ENCODE results near the gene TLE4.

TLE4 gene

GRCh38 chr9:79579624-79580023 lies 7.9 kb downstream of the TLE4 start:
- Mint-ChIP-seq H3K4me1 (ENCODE audit: low read depth) (peaks cover 94% of the 10 kb centered on the region), H3K27ac (no peak overlapping the region), H3K9me3 (ENCODE audit: low read depth) (no peaks in the 10 kb centered on the region), H3K27me3 (no peaks in the 10 kb centered on the region), H3K36me3 (peaks cover 5% of the 10 kb centered on the region), H3K4me3 (no peak overlapping the region)

GRCh38 chr9:79580055-79580454 lies 8.3 kb downstream of the TLE4 start:
- Mint-ChIP-seq H3K27ac (peak overlapping the region; percentile 2), H3K4me1 (ENCODE audit: low read depth) (peaks cover 95% of the 10 kb centered on the region), H3K9me3 (ENCODE audit: low read depth) (no peaks in the 10 kb centered on the region), H3K4me3 (peak overlapping the region; percentile 42), H3K36me3 (peaks cover 5% of the 10 kb centered on the region), H3K27me3 (no peaks in the 10 kb centered on the region)

- Mint-ChIP-seq H3K27ac (peak overlapping the region; percentile 72), H3K9me3 (ENCODE audit: low read depth) (no peaks in the 10 kb centered on the region), H3K4me1 (ENCODE audit: low read depth) (peaks cover 92% of the 10 kb centered on the region), H3K4me3 (peak overlapping the region; percentile 59), H3K27me3 (no peaks in the 10 kb centered on the region), H3K36me3 (peaks cover 5% of the 10 kb centered on the region)
These were observed 9.6 kb downstream of the TLE4 start for GRCh38 chr9:79581388-79581787.

GRCh38 chr9:79581794-79582193 lies 10.0 kb downstream of the TLE4 start:
- H3K27me3 Mint-ChIP-seq, result no peaks in the 10 kb centered on the region
- peak overlapping the region; percentile 59 for H3K4me3 Mint-ChIP-seq
- peak overlapping the region; percentile 72 for H3K27ac Mint-ChIP-seq
- H3K4me1 Mint-ChIP-seq (ENCODE audit: low read depth), result peaks cover 91% of the 10 kb centered on the region
- H3K36me3 Mint-ChIP-seq, result peaks cover 5% of the 10 kb centered on the region
- H3K9me3 Mint-ChIP-seq (ENCODE audit: low read depth), result no peaks in the 10 kb centered on the region

GRCh38 chr9:79583952-79584654 lies 12.3 kb downstream of the TLE4 start:
- no peaks in the 10 kb centered on the region for H3K27me3 Mint-ChIP-seq
- peaks cover 84% of the 10 kb centered on the region for H3K4me1 Mint-ChIP-seq (ENCODE audit: low read depth)
- H3K27ac Mint-ChIP-seq, result peak overlapping the region; percentile 82
- H3K4me3 Mint-ChIP-seq, result peak overlapping the region; percentile 62
- peaks cover 5% of the 10 kb centered on the region for H3K36me3 Mint-ChIP-seq
- no peaks in the 10 kb centered on the region for H3K9me3 Mint-ChIP-seq (ENCODE audit: low read depth)

GRCh38 chr9:79584655-79584982 lies 12.9 kb downstream of the TLE4 start:
- Mint-ChIP-seq H3K4me1 (ENCODE audit: low read depth) (peaks cover 84% of the 10 kb centered on the region), H3K4me3 (peak overlapping the region; percentile 62), H3K27ac (no peak overlapping the region), H3K9me3 (ENCODE audit: low read depth) (no peaks in the 10 kb centered on the region), H3K36me3 (peaks cover 5% of the 10 kb centered on the region), H3K27me3 (no peaks in the 10 kb centered on the region)

- no peaks in the 10 kb centered on the region for H3K27me3 Mint-ChIP-seq
- H3K27ac Mint-ChIP-seq, result no peak overlapping the region
- no peaks in the 10 kb centered on the region for H3K9me3 Mint-ChIP-seq (ENCODE audit: low read depth)
- H3K4me1 Mint-ChIP-seq (ENCODE audit: low read depth), result peaks cover 83% of the 10 kb centered on the region
- H3K36me3 Mint-ChIP-seq, result peaks cover 3% of the 10 kb centered on the region
- no peak overlapping the region for H3K4me3 Mint-ChIP-seq
These were observed 16.9 kb downstream of the TLE4 start for GRCh38 chr9:79588488-79589223.

GRCh38 chr9:79591458-79591857 lies 19.7 kb downstream of the TLE4 start:
- H3K4me3 Mint-ChIP-seq, result peak overlapping the region; percentile 14
- no peaks in the 10 kb centered on the region for H3K27me3 Mint-ChIP-seq
- H3K36me3 Mint-ChIP-seq, result peaks cover 3% of the 10 kb centered on the region
- H3K27ac Mint-ChIP-seq, result no peak overlapping the region
- peaks cover 81% of the 10 kb centered on the region for H3K4me1 Mint-ChIP-seq (ENCODE audit: low read depth)
- H3K9me3 Mint-ChIP-seq (ENCODE audit: low read depth), result no peaks in the 10 kb centered on the region

- Mint-ChIP-seq H3K27me3 (no peaks in the 10 kb centered on the region), H3K4me3 (peak overlapping the region; percentile 68), H3K36me3 (peaks cover 3% of the 10 kb centered on the region), H3K27ac (peak overlapping the region; percentile 41), H3K4me1 (ENCODE audit: low read depth) (peaks cover 82% of the 10 kb centered on the region), H3K9me3 (ENCODE audit: low read depth) (no peaks in the 10 kb centered on the region)
These were observed 21.1 kb downstream of the TLE4 start for GRCh38 chr9:79592726-79593493.

- Mint-ChIP-seq H3K27ac (no peak overlapping the region), H3K9me3 (ENCODE audit: low read depth) (peaks cover 12% of the 10 kb centered on the region), H3K4me3 (peak overlapping the region; percentile 15), H3K27me3 (no peaks in the 10 kb centered on the region), H3K36me3 (peaks cover 21% of the 10 kb centered on the region), H3K4me1 (ENCODE audit: low read depth) (peaks cover 54% of the 10 kb centered on the region)
These were observed 27.0 kb downstream of the TLE4 start for GRCh38 chr9:79598562-79599345.

- Mint-ChIP-seq H3K27ac (no peak overlapping the region), H3K4me1 (ENCODE audit: low read depth) (peaks cover 38% of the 10 kb centered on the region), H3K9me3 (ENCODE audit: low read depth) (peaks cover 12% of the 10 kb centered on the region), H3K4me3 (no peak overlapping the region), H3K27me3 (no peaks in the 10 kb centered on the region), H3K36me3 (peaks cover 21% of the 10 kb centered on the region)
These were observed 28.7 kb downstream of the TLE4 start for GRCh38 chr9:79600466-79600865.

GRCh38 chr9:79603222-79603920 lies 31.6 kb downstream of the TLE4 start:
- Mint-ChIP-seq H3K27ac (no peak overlapping the region), H3K9me3 (ENCODE audit: low read depth) (peaks cover 12% of the 10 kb centered on the region), H3K27me3 (no peaks in the 10 kb centered on the region), H3K4me1 (ENCODE audit: low read depth) (peaks cover 39% of the 10 kb centered on the region), H3K4me3 (no peak overlapping the region), H3K36me3 (peaks cover 29% of the 10 kb centered on the region)

- Mint-ChIP-seq H3K4me3 (no peak overlapping the region), H3K36me3 (peaks cover 29% of the 10 kb centered on the region), H3K9me3 (ENCODE audit: low read depth) (peaks cover 12% of the 10 kb centered on the region), H3K4me1 (ENCODE audit: low read depth) (peaks cover 33% of the 10 kb centered on the region), H3K27ac (no peak overlapping the region), H3K27me3 (no peaks in the 10 kb centered on the region)
These were observed 32.4 kb downstream of the TLE4 start for GRCh38 chr9:79604149-79604548.

GRCh38 chr9:79604921-79605562 lies 33.3 kb downstream of the TLE4 start:
- peaks cover 27% of the 10 kb centered on the region for H3K36me3 Mint-ChIP-seq
- no peak overlapping the region for H3K4me3 Mint-ChIP-seq

More at GRCh38 chr9:79604921-79605562, 33.3 kb downstream of the TLE4 start:
- H3K27me3 Mint-ChIP-seq, result no peaks in the 10 kb centered on the region
- no peak overlapping the region for H3K27ac Mint-ChIP-seq
- H3K4me1 Mint-ChIP-seq (ENCODE audit: low read depth), result peaks cover 35% of the 10 kb centered on the region
- H3K9me3 Mint-ChIP-seq (ENCODE audit: low read depth), result peaks cover 12% of the 10 kb centered on the region

Measured in activated naive CD8-positive, alpha-beta T cell (primary cell).